ENCODE data around the gene BCAR1. TPM values are rescaled to one million over a fixed set of nuclear protein-coding genes. Genes with fewer than 3 reads are reported as not detected.

BCAR1 gene
- total and polyA plus RNA-seq, 10 of the 15 experiments (the other 5 are each of a cell fraction or from before 2014, with no cell fraction given) = 0.13 to 14.1 (median 2.8) TPM; not detected in 1

GRCh38 chr16:75227361-75228142 lies 23.9 kb downstream of the BCAR1 start:
- Histone ChIP-seq H3K4me1 (ENCODE audit: control insufficient read depth, insufficient read depth, low read length) (no peaks in the 10 kb centered on the region), H4K20me1 (ENCODE audit: control insufficient read depth, insufficient read depth) (no peaks in the 10 kb centered on the region), H3K27me3 (replicated peaks in 1 of 2; ENCODE audit: control insufficient read depth in 2 of 2, insufficient read depth in 2 of 2, low read length in 1 of 2) (no peaks in the 10 kb centered on the region), H3K27ac (ENCODE audit: control insufficient read depth, insufficient read depth) (no peak overlapping the region), H3K9me3 (replicated peaks; ENCODE audit: control insufficient read depth, insufficient read depth, low read length) (no peaks in the 10 kb centered on the region), H3K9ac (ENCODE audit: control insufficient read depth, insufficient read depth, low read length) (no peak overlapping the region), H3K79me2 (ENCODE audit: control insufficient read depth, insufficient read depth, low read length) (no peaks in the 10 kb centered on the region), H3K4me2 (ENCODE audit: control insufficient read depth, insufficient read depth) (no peak overlapping the region), H2AFZ (ENCODE audit: control insufficient read depth, low read depth, low read length) (no peak overlapping the region), H3K36me3 (ENCODE audit: control insufficient read depth in 2 of 2, insufficient read depth in 2 of 2, low read length in 1 of 2) (no peaks in the 10 kb centered on the region), H3K4me3 (no peak overlapping the region)
- FAIRE-seq (no peak), DNase-seq (ENCODE audit: low read depth, low spot score) (no peak), ATAC-seq (no peak)
- TF ChIP-seq PRDM15 (CRISPR knock-in tag; IDR thresholded peaks at IDR 0.05) (no peak), ZBTB11 (CRISPR knock-in tag; IDR thresholded peaks at IDR 0.05) (no peak), SUPT20H (IDR thresholded peaks at IDR 0.05; ENCODE audit: borderline replicate concordance, control insufficient read depth, low read depth, low read length) (no peak), EZH2 (IDR thresholded peaks at IDR 0.05; ENCODE audit: borderline replicate concordance, control insufficient read depth, low read depth, low read length) (no peak), BCL11A (IDR thresholded peaks at IDR 0.05; ENCODE audit: low read depth, low read length) (no peak), MTA2 (IDR thresholded peaks at IDR 0.05; ENCODE audit: low read depth) (no peak), MYB (IDR thresholded peaks at IDR 0.05; ENCODE audit: borderline replicate concordance, low read depth, low read length) (no peak), BCL3 (IDR thresholded peaks at IDR 0.05; ENCODE audit: borderline replicate concordance, insufficient read depth, low read depth, low read length, poor library complexity, severe bottlenecking) (no peak), JUNB (IDR thresholded peaks at IDR 0.05) (no peak)
- ChIA-PET SMC1A (ENCODE audit: uncharacterized antibody, unreplicated experiment) (interaction anchor here (1.2 kb wide), 1 partner anchor 158 kb away, joined by 3 read pairs; no protein-coding TSS in a partner anchor), CTCF (no interaction called here), POLR2A (interaction anchor here (0.5 kb wide), 1 partner anchor 571 kb away, joined by 4 read pairs; no protein-coding TSS in a partner anchor), RAD21 (ENCODE audit: unreplicated experiment) (no interaction called here)
- intact Hi-C loops (cut with micrococcal nuclease; ENCODE audit: unreplicated experiment) (no loop called here), in situ Hi-C loops (cut with MboI) (no loop called here)
- 60% methylated on average over 18 of the region's 18 CpGs for WGBS (ENCODE audit: insufficient coverage, insufficient replicate concordance, low lambda C conversion rate, missing lambda C conversion rate)
- BruUV-seq (replicated peaks) = no TSS peak
